Activated effector memory CD4-positive, alpha-beta T cell treated with Interleukin-2 at 50 U/mL for 16 hours (primary cell): Measurements from ENCODE around the gene TNNT2.

ENCODE experiments used
- DNase-seq: peaks from one replicate; pipeline ENCODE4 v3.0.0-alpha.2; 2020

TNNT2 gene

DNA sequence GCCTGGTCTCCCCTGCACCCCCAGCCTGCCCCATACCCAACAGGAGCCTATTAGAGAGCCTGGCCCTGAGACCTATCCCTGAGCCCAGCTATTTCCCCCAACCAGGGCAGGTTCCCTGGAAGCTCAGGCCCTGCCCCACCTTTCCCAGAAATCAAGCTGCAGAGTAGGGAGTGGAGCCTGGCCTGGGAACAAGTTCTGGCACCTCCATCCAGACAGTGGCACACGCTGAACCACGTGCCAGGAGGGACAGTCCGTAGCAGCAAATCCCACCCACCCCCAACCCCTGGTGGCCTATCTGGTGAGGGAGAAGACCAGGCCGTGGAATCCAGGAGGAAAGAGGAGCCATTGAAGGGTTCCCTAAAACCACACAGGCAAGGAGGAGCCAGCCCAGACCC lies 22.6 kb downstream of the TNNT2 start:
- DNase-seq, result no peak

DNA sequence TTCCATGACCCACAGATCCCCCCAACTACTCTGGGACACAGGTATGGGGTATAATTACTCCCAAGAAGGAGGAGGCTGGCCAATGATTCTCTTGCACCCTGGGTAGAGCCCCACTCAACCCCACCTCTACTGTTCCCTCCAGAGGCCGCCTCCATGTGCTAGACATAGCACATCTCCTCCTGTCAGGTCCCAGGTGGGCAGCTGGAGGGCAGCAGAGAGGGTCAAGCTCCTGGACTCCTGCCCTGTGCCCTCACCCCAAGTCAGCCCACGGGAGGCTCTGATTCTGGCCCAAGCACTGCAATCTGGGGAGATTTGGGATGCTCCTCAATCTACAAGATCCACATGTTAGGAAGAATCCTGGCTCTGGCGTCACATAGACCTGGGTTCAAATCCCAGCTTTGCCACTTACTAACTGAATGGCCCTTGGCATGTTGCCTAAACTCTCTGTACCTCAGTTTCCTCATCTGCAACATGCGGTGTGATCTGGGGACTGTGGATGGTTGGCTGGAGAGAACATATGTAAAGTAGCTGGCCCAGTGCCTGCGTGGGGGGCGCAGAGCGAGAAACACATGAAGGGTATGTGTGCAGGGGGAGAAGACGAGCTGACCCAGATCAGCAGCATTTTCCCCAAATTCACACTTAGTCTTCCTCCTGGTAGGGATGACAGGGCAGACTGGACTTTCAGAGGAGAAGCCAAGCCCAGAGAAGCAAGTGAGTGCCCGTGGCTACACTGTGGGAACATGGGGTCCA lies 23.2 kb downstream of the TNNT2 start:
- no peak for DNase-seq

DNA sequence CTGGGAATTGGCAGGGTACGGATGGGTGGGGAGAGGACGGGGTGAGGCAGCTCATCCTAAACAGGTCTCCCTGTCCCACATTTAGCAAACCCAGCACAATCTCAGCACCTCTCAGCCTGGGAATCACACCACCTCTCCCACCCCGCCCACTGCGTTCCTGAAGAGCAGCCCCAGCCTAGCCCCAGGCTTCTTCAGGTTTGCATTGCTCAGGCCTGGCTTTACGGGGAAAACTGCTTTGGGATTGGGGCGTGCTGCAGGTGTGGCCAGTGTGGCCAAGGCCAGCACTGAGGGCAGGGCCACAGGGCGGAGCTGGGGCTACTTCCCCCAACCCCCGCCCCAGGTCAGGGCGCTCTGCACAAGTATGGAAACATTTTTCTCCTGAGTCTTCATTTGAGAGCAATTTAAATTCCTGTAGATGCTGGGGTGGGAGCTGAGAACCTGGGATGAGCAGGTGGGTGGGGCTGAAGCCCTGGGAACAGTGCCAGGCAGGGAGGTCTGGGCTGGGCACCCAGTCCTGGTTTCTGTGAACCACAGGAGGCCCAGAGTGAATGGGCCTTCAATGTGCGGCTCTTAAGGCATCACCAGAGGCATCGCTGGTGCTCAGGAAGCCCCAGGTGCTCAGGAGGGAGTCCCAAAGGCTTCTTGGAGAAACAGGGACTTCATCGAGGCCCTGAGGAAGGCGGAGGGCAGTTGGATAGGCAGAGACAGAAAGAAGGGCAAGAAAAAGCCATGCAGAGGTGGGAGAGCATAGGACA lies 24.1 kb downstream of the TNNT2 start:
- DNase-seq, result no peak

- DNase-seq, result no peak
Observed at GRCh38 chr1:201351617-201352016, 25.9 kb downstream of the TNNT2 start.

DNA sequence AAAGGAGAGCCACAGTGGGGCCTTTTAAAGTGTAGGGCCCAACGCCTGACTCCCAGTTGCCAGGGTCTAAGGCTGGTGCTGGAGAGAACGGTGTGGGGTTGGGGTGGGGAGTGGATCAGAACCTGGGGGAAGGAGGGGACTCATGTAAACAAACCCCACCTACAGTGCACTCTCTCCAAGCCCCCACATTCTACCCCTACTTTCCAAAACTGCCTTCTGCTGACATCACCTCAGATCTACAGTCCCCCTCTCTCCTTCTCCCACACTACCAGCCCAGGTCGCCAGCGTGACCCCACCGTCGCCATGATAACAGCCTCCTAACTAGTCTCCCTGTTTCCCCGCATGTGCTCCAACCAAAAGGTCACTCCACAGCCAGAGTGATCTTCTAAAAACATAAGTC lies 26.6 kb downstream of the TNNT2 start:
- DNase-seq, result no peak

GRCh38 chr1:201350361-201350725 lies 27.1 kb downstream of the TNNT2 start:
- no peak for DNase-seq

DNA sequence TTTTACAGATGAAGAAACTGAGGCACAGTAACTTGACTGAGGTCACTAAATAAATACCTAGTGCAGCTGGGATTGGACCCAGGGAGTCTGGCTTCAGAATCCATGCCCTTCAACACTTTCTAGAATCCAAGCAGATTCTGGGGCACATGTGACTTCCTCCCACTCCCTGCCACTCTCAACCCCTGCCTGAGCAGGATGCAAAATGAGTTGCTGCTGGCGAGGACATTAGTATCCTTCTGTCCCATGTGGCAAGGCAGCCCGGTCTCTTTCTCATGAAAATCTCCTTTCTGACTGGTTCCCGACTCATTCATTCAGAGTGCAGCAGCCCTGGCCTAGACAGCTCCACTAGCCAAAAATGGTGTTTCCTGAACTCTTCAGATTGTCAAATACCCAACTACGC lies 28.4 kb downstream of the TNNT2 start:
- DNase-seq, result no peak

DNA sequence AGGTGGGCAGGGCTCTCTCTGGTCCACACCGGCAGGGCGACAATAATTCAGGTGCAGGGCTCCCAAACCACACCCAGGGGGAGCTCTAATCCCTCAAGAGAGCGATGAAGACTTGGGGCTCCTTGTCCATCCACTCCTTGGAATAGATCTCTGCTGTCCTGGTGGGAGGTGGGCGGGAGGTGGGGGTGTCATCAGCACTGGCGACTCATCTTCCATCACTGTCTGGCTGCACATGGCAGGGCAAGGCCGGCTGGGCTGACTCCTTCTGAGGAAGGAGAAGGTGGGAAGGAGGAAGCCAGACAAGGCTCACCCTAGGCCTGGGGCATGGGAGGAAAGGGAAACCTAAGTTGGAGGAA lies 29.3 kb downstream of the TNNT2 start:
- no peak for DNase-seq

DNA sequence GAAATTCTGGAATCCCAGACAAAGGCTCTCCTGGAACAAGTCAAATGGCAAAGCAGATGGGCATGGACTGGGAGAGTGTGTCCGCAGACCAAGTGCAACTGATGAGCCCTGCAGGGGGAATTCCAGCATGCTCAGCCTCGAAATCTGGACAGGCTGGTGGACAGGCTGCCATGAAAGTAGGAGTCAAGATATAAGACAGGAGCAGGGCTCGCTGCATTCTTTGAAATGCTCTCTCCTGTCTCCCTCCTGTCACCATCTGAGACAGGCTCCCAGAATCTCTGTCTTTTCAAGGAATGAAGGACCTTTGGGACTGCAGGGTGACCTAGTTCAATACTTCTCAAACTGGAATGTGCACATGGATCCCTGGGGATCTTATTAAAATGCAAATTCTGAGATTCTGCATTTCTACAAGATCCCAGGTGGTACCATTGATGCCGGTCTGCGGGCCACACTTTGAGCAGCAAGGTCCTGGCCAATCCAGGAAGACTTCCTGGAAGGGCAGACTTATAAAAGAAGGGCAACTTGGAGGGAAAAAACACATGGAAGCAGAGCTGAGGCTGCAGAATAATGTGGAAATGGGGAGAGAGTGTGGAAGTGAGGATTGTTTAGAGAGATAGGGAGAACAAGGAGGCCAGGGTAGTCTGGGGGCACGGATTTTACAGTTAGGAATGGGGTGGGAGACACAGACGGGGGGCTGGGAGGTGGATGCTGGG lies 29.8 kb downstream of the TNNT2 start:
- DNase-seq, result no peak

GRCh38 chr1:201346987-201347386 lies 30.5 kb downstream of the TNNT2 start:
- DNase-seq, result no peak

GRCh38 chr1:201346337-201346939 lies 31.0 kb downstream of the TNNT2 start:
- no peak for DNase-seq

DNA sequence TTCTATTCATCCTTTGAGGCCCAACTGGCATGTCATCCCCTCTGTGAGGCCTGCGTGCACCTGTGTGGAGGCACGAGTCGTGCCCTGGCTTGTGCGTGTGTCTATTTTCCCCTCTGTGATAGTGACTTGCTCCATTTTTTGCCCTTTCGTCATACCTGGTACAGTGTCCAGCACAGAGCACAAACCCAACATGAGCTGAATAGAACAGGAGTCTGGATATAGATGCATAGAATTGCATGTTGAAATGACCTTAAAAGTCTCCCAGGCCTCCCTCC lies 32.5 kb downstream of the TNNT2 start:
- DNase-seq, result no peak

DNA sequence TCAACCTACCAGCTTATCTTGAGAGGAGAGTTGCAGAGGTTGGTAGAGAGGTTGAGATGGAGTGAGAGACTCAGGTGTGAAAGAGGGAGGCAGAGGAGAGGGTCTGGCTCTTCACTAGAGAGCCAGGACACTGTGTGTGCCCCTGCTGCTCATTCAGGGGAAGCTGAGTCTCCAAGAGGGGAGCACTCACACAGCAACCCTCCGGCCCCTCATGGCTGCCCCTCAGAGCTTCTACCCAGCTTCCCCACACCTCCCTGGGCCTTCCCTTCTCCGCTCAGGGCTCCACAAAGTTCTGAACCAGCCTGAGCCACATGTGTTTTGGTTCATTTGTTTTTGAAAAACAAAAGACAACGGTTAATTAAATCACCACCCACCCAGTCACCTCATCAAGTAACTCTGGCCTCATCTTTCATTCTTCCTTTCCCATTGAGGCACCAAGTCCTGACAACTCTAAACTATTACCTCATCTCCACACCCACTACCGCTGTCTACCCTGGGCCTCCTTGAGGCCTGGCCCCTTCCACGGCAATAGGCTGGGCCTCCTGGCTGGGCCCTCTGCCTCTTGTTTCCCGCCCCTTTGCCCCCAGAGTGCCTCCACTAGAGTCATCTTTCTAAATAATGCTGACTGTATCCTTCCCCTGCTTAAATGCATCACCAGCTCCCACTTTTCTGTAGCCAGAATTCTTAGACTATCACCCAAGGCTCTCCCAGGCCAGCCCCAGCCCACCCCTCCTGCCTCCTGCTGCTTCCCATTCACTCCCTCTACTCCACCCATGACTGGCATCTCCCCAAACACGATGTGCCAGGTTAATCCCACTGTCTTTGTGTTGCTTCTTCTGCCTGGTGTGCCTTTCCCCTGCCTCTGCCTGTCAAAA lies 33.0 kb downstream of the TNNT2 start:
- no peak for DNase-seq

- DNase-seq, result no peak
Observed at GRCh38 chr1:201341377-201341776, 36.1 kb downstream of the TNNT2 start.

DNA sequence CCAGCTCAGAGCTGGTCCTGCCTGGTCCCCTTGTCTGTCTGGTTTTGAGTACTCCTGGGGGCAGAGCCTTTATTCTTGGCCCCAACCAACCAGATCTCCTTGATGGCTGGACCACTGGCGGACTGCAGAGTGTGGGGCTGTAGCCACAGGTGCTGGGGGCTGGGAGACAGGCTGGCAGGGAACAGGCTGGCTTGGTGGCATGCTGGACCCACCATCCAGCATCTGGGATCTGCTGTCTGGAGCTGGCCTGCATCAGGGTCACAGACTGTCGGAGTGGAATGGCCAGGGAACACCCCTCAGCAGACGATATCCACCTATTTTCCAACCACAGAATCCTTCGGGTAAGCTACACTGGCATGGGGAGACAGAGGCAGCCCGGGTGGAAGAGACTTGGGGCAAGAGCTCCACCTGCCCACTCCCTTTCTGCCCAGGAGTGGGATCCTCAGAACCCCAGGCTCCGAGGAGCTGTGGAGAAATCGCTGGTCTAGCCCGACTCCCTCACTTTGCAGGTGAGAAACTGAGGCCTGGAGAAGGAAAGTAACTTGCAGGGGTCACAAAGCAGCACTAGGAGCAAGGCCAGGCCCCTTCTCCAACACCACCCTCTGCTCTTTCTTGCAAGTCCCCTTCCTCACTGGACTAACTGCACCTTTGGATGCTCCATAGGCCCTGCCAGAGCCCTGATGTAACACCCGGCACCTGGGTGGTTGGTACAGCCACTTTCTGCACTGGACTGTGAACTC lies 40.6 kb downstream of the TNNT2 start:
- no peak for DNase-seq

DNA sequence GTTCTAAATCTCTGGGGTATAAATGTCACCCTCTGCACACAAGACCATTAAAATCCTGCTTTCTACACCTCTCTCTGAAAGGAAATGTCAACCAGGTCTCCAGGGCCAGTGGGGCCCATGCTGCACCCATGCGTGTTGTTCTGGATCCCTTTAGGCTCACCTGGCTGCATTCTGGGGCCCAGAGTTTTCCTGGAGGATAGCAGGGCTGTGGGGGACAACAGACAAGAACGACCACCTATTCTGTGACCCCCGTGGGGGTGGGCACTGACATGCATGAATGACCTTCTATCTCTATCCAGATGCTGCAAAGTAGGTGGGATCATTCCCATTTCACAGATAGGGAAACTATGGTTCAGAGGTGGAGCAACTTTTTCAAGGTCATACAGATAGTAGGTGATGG lies 41.6 kb downstream of the TNNT2 start:
- DNase-seq, result no peak

GRCh38 chr1:201335174-201335870 lies 42.2 kb downstream of the TNNT2 start:
- no peak for DNase-seq

GRCh38 chr1:201334325-201335173 lies 42.9 kb downstream of the TNNT2 start:
- no peak for DNase-seq

GRCh38 chr1:201332616-201333335 lies 44.7 kb downstream of the TNNT2 start:
- DNase-seq, result no peak

DNA sequence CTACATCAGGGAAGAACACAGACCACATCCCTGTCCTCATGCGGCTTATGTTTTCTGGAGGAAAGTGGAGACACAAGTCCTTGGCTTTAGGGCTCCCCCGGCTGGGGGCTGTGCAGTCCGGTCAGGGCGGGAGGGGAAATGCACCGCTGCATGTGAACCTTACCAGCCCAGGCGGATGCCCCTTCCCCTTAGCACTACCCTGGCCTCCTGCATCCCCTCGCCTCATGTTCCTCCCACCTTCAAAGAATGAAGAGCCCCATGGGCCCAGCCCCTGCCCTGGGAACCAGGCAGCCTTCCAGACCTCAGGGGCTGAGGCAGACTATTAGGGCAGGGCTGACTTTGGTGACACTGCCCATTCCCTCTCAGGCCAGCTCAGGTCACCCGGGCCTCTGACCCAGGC lies 45.5 kb downstream of the TNNT2 start:
- DNase-seq, result no peak
